Brain pericyte (primary cell): ENCODE results near the gene SLC9A4.

Experiments
- DNase-seq: peaks from one replicate; pipeline ENCODE4 v3.0.0-alpha.2; 2012; ENCODE audit warnings: low read depth, low spot score

The SLC9A4 gene

DNA sequence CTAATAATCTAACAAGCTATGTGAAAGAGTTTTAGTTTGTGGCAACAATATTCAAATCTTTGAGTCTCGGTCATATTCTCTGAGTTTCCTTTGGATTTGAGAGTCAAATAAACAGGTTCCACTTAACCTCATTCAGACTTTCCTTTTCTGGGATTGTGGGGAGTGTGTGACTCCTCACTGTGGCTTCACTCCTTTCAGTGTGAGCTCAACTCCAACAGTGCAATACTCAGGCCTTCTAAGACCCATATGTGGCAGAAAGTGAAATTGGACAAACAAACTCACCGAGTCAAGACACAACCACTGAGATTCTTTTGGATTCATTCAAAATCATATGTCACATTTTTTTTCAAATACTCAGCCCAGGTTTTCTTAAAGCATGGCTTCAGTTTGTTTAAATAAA lies 25.4 kb downstream of the SLC9A4 start:
- DNase-seq, result no peak

DNA sequence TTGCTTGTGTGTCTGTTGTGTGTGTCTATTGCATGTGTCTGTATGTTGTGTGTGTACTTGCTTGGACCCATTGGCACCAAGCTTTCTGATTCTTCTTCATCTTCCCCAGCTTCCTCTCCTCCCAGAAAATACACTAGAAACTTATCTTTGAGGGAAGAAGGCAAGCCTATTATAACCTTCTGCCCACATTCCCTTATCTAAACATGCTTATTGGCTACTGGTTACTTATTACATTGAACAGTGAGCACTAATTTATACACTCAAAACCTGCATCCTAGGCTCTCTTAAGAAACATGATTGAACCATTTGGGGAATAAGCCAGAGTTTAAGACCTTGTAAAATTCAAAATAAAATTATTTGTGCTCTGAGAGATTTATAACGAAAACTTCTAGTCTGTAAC lies 26.5 kb downstream of the SLC9A4 start:
- no peak for DNase-seq

DNA sequence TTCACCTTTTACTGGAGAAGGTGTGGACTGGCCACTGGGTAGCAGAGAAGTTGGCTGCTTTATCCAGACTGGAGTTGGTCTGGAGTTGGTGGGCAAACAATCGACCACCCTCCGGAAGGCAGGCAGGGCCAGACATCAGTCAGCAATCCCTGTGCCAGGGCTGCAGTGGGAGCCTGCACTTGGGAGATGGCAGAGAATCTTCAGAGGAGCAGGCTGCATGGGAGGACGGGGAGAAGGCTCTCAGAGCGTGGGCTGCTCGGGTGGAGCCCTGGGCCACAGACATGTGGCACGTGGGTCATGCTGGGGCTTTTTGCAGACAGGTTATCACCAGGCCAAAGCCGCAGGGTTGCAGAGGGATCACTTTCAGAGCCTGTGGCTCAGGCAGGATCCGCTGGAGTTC lies 29.6 kb downstream of the SLC9A4 start:
- no peak for DNase-seq

DNA sequence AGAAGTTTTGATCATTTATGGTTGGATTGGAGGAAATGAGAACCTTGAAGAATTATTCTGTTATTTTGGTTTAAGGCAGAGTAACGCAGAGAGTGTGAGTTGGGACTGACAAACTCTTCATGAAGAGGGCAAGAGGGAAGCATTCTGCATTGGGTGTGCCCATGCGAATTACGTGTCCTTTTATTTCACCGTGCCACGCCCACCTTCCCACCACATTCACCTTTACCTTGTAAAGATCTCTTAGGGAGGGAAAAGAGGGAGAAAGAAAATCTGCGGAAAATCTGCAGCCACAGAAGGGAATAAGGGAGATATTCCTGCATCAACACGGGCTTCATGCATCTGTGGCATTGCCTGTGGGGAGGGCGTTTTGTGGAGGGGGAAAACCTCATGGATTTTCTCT lies 31.8 kb downstream of the SLC9A4 start:
- no peak for DNase-seq

DNA sequence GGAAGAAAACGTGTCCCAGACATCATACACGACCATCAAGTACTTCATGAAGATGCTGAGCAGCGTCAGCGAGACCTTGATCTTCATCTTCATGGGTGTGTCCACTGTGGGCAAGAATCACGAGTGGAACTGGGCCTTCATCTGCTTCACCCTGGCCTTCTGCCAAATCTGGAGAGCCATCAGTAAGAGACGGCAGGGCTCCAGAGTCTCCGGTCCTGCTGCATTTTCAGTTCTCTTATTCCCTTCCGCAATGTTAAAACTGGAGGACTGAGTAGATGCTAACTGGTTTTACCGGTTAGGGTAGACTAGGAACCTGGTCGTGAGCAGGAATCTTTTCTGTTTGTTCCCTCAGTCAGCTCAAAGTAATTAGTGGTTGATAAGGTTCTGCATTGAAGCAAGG lies 32.3 kb downstream of the SLC9A4 start:
- DNase-seq, result no peak

DNA sequence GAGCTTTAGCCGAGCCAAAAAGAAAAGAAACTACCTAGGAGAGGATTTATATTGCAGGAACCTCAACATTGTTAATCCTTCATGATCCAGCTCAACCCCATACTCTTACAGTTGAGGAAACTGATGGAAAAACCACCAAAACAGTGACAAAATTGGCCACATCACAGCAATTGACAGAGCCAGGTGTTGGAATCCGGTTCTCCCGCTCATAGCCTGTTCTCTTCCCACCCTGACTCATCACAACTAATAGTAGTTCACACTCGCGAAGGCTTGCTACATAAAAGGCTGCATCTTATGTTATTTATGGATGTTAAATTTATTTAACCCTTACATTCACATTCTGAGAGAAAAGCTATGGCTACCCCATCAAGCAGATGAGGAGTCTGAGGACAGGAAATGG lies 33.7 kb downstream of the SLC9A4 start:
- DNase-seq, result no peak

DNA sequence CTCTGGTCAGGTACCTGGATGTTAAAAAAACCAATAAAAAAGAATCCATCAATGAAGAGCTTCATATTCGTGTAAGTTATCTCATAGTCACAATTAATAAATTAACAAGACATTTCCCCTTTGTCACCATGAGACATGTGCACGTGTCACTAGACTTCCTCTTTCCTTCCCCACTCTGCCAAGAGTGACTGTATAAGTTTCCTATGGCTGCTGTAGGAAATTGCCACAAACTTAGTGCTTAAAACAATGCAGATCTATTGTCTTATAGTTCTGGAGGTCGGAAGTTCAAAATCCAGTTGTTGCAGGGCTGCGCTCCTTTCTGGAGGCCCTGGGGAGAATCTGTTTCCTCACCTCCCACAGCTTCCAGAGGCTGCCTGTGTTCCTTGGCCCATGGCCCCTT lies 35.8 kb downstream of the SLC9A4 start:
- no peak for DNase-seq

DNA sequence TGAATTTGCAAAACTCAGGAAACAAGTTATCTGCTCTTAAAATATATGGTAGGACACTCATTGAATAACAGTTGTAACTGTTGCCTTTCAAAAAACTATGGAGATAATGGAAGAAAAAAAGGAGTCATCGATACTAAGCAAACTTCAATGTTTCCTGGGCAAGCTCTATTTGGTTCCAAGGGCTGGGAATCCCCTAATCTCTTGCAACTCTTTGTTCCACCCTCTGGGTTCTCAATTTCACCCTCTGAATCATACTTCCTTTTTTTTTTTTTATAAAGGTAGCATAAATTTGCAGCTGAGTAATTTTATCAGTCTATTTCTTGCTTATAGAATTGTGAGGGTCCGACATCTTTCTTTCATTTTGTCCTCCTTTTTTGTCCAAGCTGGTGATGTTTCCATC lies 36.7 kb downstream of the SLC9A4 start:
- no peak for DNase-seq

DNA sequence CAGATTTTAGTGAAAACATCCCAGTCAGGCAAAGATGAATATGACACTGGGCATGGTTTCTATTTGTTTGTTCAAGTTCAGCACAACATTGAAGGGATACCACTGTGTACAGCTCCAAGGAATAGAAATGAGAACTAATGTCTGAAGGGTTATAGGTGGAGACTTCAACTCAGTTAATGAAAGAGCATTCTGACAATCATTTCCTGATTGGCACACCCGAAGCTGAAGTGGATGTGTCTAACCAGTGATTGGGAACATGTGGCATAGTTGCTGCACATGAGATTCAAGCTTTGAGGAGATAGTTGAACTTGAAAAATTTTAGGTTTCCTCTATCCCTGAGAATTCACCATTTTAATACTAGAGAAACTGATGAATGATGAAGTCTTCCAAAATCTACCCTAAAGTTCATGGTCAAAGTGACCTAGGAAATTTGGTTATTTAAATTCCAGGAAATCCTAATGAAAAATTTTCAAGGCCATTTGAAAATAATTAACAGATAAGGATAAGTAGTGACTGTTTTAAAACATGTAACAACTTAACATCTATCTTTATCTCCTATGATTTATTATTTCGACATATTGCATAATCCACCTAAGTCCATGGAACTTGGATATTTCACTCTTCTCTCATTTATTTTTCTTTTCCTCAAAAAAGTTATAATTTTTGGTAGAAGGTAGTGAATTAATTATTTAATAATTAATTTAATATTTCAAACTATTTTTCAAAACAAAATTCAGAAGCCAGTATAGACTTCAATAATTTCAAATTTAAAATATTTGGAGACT lies 38.0 kb downstream of the SLC9A4 start:
- DNase-seq, result no peak

DNA sequence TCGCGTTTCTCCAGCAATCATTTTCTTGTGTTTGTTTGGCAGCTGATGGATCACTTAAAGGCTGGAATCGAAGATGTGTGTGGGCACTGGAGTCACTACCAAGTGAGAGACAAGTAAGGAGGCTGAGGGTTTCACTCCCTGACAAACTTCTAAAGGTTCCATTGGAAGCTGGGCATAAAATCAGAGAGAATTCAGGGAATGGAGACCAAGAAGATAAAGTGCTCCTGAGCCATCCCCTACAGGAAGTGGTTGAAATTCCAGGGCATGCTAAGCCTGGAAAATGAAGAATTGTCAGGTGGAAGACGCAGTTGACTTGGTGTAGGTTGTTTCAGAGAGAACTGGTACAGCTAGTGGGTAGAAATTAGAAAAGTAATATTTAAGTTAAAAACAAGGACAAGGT lies 39.1 kb downstream of the SLC9A4 start:
- DNase-seq, result no peak

DNA sequence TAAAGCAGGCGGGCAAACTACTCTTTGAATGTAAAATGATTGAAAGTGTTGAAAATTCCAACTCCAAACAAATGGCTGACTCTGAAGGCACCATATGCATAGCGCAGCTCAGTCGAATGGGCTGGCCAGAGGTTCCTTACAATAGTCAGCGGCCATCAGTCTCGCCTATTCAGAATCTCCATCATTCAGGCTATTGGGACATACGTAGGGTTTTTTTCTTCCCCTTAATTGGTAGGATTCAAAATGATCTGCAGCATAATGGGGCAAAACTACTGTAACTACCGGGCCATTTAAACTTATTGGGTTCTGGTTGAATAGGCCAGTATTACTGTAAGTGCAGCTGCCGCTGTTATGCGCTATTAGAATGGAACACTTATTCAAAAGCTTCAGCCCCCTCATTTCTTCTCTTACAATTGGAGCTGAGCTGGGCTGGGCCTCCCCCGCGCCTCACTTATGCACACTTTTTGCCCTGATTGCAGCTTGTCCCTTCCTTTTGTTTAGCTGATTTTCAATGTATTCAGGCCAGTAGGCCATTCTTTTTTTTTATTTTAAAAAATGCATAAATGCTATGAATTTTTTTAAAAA lies 40.4 kb downstream of the SLC9A4 start:
- no peak for DNase-seq

DNA sequence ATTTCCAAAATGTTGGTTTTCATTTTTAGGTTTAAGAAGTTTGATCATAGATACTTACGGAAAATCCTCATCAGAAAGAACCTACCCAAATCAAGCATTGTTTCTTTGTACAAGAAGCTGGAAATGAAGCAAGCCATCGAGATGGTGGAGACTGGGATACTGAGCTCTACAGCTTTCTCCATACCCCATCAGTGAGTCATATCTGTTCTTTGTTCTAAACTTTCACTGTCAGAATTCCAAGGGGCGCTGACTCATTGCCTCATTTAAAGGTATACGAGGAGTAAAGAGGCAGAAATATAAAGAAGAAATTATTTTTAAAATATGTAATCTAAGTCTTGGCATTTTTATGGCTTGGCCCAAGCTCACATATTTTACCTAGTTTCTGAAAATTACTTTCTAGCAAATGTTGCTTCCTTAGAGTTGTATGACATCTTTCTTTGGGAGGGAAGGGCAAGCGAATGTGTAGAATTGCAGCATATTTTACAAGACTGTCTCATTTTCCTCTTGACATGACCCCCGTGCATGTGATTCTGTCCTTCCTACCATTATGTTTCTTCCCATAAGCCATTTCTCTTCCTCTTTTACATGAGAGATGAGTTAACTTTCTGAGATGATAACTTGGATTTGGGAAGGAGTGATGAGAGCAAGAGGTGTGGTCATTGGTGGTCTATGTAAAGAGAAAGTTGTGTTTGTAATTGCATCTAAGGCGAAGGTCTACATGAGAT lies 41.2 kb downstream of the SLC9A4 start:
- DNase-seq, result peak; percentile 30

DNA sequence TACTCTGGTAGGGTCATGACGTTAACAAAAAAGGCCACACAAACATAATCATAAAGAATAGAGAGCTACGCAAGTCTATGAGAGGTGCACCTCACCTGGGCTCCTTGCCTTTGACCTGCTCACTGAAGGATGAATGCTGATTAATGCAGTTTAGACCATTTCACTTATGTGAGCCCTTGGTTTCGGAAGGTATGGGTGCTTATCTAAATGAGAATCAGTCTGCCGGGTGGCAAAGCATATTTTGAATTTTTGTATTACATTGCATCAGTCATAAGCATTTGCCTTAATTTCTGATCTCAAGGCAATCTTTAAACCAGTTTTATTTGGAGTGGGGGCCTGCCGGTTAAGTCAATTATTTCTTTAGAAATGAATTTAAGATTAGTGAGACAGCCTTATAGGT lies 42.8 kb downstream of the SLC9A4 start:
- no peak for DNase-seq

DNA sequence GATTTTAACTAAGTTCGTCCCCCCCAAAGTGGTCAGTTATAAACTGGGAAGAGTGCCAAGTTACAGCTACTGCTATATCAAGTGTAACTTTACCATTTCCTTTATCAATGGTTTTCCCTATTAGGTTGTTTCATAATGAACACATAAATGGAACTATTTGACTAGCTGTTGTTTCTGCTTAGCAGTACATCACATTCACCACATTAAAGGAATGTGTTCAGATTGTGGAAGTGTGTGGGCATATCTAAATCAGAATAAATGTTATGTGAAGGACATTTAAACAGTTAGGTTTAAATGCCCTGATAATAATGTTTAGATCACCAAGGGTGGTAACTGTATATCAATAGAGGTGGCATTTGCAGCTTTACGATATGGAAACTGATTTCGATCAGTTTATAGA lies 45.1 kb downstream of the SLC9A4 start:
- no peak for DNase-seq

DNA sequence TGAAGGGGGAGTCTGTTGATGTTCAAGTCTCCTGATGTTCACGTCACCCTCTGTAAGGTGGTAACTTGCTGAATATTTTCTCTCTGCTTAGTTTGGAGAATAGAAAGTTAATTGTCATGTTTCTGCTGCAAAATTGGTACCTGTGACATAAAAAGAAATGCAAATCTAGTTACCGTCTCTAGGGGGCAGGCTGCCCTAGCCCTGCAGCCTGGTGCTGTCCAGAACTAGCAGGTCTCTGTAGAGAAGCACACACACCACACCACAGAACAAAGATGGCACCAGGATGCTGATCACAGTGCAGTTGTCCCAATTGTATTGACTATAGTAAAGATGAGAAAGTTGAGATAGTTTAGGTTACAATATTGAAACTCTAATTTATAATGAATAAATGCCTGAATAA lies 47.0 kb downstream of the SLC9A4 start:
- no peak for DNase-seq

DNA sequence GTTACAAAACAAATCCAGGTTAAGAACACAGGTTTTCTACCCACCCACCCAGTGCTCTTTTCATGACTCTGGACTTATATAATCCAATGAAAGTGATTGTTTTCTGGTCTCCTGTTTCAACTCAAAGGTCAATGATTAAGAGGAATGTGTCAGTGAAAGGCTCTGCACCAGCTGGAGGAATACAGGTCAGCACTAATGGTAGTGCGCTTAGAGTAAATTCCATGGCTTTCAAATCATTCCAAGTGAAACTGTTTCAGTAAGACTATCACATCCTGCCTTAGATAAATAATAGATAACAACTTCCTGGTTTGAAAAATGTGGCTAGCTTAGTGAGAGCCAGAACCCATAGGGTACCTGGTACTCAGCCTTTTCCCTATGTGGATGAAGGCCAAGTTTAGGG lies 47.8 kb downstream of the SLC9A4 start:
- DNase-seq, result no peak

DNA sequence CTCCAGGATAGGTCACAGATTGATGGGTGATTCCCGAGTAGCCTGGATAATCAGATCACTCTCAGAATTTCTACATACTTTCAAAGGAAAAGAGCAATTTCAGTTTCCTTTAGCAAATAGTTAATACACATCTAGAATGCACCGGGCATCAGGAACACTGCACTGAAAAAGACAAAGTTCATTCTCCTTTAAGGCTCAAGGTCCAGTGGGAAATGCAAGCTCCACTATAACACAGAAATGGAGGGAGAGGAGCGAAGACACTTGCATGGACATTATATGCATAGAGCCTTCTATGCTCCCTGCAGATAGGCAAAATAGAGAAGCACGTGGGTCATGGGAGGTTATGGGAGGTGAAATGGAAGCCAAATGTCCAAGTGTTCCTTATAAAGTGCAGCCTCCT lies 49.1 kb downstream of the SLC9A4 start:
- no peak for DNase-seq

DNA sequence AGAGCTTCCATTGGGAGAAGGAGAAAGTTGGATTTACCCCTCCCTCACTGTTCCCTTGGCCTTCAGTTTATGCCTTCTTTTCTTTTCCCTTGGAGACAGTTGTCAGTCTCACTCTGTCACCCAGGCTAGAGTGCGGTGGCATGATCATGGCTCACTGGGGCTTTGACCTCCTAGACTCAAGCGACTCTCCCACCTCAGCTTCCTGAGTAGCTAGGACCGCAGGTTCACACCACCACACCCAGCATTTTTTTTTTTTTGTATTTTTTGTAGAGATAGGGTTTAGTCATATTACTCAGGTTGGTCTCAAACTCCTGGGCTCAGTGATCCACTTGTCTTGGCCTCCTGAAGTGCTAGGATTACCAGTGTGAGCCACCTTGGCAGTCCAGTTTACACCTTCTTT lies 49.9 kb downstream of the SLC9A4 start:
- no peak for DNase-seq

DNA sequence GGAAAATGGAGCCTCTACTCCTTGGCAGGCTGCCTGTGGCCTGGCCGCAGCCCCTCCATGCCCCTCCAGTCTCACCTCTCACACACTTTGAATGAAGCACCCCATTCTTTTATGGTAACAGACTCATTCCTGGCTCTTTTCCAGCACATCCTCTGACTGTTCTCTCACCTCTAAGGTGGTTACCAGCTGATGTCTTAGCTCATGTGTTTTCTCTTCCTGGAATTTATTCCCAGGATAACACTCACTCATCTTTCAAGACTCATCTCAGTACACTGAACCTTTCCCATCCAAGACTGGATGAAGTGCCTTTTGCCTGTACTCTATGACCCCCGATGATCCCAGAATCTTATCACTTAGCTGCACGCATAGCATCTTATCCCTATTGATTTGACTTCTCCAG lies 50.6 kb downstream of the SLC9A4 start:
- DNase-seq, result no peak

DNA sequence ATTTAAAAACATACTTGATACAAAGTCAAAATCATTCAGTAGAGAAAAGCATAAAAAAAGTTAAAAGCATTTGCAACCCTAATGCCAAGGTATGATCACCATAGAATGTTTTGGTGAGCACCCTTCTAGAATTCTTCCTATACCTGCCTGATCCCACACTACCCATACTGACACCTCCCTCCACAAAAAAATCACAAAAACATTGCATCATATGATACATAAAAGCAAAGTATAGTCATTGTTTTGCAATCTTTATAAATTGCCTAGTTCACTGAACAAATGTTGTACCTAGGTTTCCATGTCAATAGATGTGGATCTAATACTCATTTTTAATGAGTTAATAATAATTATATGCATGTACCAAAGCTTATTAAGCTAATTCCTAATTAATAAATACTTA lies 54.1 kb downstream of the SLC9A4 start:
- no peak for DNase-seq

DNA sequence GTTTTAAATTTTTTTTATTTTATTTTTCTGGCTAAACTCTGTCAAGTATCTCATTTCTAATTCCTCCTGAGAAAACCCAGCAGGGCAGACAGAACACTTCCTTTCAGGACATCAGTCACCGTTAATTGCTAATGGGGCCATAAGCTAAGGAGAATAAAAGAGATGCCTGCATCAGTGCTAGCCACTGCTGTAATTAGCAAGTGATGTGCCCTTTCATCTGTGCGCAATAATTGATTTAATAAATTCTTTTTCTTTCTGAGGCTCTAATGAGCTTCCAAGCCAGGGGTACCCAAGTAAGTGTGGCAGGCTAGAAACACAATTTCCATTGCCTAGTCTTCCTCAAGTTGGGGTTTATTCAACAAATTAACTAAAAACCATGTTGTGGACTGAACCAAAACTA lies 65.5 kb downstream of the SLC9A4 start:
- no peak for DNase-seq

DNA sequence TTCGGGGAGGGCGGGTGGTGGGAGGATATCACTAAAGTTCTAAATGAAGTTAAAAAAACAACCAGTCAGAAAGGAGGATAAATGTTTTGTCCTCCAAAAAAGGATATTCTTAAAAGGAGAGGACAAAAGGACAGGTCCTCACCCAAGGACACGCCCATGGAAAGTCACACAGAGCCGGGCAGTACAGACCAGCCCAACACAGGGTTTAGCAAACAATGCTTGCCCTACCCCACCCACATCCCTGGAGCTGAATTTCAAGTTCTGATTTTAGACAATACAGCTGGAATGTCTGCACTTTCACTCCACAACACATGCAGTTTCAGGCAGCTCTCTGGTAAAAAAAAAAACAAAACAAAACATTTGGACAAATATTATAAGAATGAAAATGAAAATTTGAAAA lies 67.9 kb downstream of the SLC9A4 start:
- DNase-seq, result no peak

DNA sequence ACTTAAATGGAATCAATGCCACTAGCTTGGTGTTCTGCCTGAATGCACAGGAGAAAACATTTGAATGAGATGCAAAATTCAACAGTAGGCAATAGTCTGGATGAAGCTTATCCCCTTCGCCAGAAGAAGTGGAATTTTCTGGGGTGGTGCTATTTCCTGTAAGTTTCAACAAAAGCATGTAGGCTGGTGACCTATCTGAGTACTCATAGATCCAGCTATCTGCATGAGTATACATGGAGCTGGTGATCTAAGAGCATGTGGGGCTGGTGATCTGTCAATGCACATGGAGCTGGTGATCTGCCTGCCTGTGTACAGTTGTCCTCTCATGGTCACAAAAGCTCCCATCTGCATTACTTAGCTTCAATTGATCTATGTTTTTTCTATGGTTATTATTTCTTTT lies 71.2 kb downstream of the SLC9A4 start:
- DNase-seq, result no peak
